A549 (cell line): ENCODE results near the gene SMC1A.

Experiments used
- CTCF ChIP-seq: fragments of >200 bp; sonication (Bioruptor Twin); formaldehyde crosslinking; IDR thresholded peaks from 3 replicates; pipeline ENCODE4 v1.5.1; 2016
- ESRRA ChIP-seq: fragments of 150-350 bp; IDR thresholded peaks from 2 replicates; pipeline ENCODE4 v1.6.1; 2014; ENCODE audit warnings: mild to moderate bottlenecking, low read length, borderline replicate concordance
- FOXS1 ChIP-seq: fragments of 250-450 bp; sonication (Bioruptor Pico); IDR thresholded peaks from 2 replicates; pipeline ENCODE4 v1.5.0; 2020; ENCODE audit warnings: mild to moderate bottlenecking, moderate library complexity
- MAFK ChIP-seq: fragments of 450-650 bp; IDR thresholded peaks from 2 replicates; pipeline ENCODE4 v1.6.1; 2014; ENCODE audit not compliant: partially characterized antibody
- POLR2A ChIP-seq: IDR thresholded peaks from 2 replicates; pipeline ENCODE4 v1.6.1; 2012; ENCODE audit warnings: mild to moderate bottlenecking, low read length
- POLR2AphosphoS2 ChIP-seq: conservative IDR thresholded peaks from 2 replicates; pipeline ENCODE4 v1.6.1; 2012; ENCODE audit warnings: low read length, improper control_type of control experiment, inconsistent platforms
- RFX5 ChIP-seq: fragments of 450-650 bp; IDR thresholded peaks from 2 replicates; pipeline ENCODE4 v1.7.1; 2014; ENCODE audit warnings: antibody characterized with exemption, mild to moderate bottlenecking, moderate library complexity

- no peak for TF ChIP-seq FOXS1 (CRISPR knock-in tag)
- no peak for TF ChIP-seq RFX5
- peak; percentile 54 for TF ChIP-seq CTCF
- no peak for TF ChIP-seq MAFK
- no peak for TF ChIP-seq POLR2A
- TF ChIP-seq ESRRA, result no peak
- no peak for TF ChIP-seq POLR2AphosphoS2
These were observed 23.5 kb upstream of the SMC1A start for GRCh38 chrX:53445977-53446376.
